ENCODE results near the gene WWOX.
"Not testable (repeated sequence)": the region's sequence is repeated elsewhere in the genome, so short reads cannot be mapped to it uniquely, and the experiment has no call there.

The WWOX gene

GRCh38 chr16:79217375-79218011 lies 1118.0 kb downstream of the WWOX start:
- DNase-seq (no peak), ATAC-seq (peak; percentile 43)

DNA sequence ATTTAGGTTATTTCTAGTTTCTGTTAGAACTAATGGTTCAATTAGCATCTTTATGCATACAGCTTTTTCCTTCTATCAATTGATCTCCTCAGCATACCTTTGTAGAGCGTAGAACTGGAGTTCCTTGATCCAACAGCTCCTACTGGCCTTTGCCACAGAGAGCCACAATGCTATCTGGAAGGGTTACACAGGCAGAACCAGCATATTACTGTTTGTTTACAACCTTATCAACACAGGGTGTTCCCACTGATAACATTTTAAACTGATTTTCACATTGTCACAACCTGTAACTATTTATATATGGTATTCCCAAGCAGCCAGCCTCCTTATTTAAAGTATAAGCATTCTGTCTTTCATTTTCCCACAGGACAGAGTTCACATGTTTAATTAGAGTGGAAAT lies 1118.9 kb downstream of the WWOX start:
- ATAC-seq (no peak), DNase-seq (no peak)

GRCh38 chr16:79225994-79226393 lies 1126.5 kb downstream of the WWOX start:
- DNase-seq, ATAC-seq: not testable (repeated sequence)

GRCh38 chr16:79229361-79229760 lies 1129.9 kb downstream of the WWOX start:
- no peak for ATAC-seq

GRCh38 chr16:79245700-79246099 lies 1146.2 kb downstream of the WWOX start:
- ATAC-seq, DNase-seq: not testable (repeated sequence)

More at GRCh38 chr16:79229361-79229760, 1129.9 kb downstream of the WWOX start:
- no peak for DNase-seq

DNA sequence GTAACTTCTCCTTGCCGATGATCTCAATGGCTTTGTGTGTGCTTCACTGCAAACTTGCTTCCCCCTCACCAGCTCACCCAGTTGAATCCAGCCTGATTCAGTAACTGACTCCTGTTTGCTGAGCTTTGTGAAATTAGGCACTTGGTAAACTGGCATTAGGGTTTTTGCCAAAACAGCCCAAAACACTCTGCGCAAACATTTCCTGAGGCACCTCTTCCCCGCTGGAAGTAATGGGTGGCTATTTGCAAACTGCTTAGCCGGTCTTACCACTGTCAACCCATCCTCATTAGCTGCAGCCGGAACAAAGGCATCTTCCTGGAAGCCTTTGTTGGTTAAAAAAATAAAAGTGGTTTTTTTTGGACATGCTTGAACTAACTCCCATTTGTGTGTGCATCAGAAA lies 1147.9 kb downstream of the WWOX start:
- no peak for ATAC-seq

DNA sequence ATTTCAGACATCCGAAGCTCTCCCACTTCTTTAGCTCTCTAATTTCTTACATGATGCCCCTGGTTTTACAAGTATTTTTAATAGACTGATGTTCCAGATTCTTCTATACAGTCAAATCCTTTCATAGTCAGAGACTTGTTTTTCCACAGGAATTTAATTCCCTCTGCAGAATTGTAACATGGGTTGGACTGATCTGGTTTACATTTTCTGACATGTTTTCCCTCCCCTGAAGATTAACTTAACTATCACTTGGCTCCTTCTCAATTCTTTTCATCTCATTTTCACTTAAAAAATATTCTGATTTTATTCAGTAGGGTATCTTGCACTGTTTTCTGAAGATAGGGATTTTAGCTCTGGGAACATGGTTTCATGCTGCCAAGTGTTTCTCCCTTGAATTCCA lies 1148.9 kb downstream of the WWOX start:
- DNase-seq (no peak), ATAC-seq (no peak)

More for the DNA sequence above, 1147.9 kb downstream of the WWOX start:
- DNase-seq: no peak

DNA sequence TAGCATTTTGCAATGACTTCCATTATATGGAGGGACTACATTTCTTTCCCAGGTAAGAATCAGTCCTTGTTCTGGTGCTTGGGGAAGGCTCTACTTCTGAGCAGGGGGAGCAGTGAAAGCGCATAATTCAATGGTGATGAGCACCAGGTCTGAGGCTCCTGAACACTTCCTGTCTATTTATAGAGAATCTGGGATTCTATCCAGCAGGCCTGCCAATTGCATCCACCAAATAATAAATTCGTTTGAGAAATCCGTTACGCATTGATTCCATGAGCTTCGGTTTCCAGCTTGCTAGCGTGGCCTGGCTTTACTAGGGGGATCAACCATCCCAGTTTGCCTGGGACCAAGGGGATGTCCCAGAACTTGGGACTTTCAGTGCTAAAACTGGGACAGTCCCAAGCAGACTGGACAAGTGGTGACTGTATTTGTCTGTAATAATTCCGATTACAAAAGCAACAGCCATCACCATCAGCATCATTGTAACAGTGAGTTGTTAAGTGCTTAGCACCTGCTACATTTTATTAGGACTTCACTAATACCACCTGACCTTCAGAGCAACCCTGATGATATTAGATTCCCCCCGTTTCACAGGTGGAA lies 1151.1 kb downstream of the WWOX start:
- DNase-seq (no peak), ATAC-seq (no peak)

DNA sequence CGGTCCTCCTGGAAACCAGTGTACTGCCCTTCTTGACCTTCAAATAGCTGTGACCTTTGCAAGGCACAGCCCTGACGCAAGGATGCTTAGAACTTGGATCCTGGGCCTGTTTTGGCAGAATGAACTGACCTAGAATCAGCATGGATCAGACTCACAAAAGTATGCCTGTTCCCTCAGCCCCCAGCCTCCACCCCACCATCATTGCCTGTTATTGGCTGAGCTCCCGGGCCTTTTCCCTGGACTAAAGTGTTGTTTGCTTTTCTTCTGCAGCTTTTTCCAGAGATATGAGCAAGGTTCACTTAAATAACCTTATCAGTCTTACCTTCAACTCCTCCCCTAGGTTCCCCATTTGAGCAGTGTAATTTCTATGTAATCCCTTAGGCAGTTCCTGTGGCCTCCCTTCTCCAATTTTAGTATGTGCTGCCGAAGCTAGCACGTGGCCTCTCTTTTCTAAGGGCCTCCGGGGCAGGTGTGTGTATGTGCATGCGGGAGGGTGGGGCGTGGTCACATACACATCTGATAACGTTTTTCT lies 1153.7 kb downstream of the WWOX start:
- ATAC-seq (no peak), DNase-seq (no peak)

DNA sequence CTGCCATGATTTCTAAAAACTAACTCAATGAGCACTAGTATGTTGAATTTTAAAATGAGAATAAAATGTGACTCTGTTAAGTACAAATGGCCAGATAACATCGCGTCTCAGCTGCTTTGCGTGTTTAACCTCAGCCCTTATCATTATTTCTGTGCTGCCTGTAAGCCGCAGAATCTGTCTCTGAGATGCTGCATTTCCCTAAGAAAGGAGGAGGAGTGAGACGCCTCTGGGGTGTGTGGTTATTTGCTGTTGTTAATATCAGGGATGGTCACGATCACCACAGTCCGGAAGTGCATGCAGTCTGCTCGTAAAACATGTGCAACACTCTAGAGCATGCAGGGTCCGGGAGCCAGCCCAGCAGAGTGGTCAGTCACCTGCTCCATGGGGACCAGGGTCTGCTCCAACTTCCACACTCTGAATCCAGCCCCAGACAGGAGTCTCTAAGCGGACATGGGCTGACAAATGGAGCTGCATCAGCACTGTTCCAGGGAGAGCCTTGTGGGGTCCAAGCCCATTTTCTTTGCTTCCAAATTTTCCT lies 1158.6 kb downstream of the WWOX start:
- ATAC-seq: no peak
- no peak for DNase-seq

DNA sequence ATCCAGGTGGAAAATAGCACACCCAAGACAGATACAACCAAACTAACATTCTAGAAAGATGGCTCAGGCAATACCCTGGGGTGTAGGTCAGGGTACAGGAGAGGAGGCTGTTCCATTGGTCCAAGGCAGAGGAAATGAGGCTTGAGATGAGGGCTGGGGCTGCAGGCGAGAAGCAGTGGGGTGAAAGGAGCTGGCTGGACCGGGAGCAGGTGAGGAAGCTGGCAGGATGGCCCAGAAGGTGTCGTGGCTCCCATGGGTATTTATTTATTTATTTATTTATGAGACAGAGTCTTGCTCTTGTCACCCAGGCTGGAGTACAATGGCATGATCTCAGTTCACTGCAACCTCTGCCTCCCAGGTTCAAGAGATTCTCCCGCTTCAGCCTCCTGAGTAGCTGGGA lies 1161.4 kb downstream of the WWOX start:
- DNase-seq, ATAC-seq: not testable (repeated sequence)

DNA sequence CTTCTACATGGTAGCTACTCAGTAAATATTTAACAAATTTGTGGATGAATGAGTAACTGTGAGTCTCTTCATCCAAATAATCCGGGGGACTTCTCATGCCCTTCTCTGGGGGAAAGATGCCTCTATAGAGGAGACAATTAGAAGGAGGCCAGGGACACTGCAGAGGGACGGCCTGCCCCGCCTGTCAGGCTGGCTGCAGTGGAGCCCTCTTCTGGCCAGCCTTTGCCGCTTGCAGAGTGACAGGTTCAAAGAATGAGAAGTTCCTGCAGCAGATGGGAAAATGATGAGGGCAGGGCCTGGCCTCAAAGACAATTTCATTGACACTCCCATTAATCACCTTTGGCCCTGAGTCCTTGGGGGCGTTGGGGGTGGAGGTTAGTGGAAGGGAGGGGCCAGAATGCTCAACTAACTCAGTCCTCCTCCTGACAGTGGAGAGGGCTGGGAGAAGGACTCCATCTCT lies 1162.1 kb downstream of the WWOX start:
- DNase-seq: peak; percentile 55
- peak; percentile 57 for ATAC-seq

DNA sequence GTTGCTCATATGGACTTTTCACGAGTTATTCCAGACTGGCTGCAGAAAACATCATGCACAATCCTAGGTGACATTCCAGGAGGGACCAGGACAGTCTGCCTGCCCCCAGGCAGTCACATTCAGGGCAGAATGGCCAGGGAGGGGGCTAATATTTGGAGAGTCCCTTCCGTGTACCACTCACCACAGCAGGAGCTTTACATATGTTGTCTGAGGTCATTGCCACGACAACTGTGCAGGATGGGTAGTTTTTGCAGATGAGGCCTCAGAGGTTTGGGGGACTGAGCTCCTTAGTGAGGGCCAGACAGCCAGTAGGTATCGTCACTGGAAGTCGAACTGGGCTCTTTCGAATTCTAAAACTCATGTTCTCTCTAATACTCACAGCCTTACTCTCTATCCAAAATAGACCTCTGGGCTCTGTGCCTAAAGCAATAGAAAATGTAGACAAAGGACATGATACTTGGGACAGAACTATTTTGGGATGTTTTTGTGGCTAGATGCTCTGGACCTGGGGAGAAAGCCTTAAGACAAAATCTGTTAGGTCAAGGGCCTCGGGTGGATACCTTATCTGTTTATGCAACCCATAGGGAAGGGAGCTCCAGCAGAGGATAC lies 1162.6 kb downstream of the WWOX start:
- DNase-seq (no peak), ATAC-seq (no peak)

All from stimulated activated naive CD8-positive, alpha-beta T cell treated with anti-CD3 and anti-CD28 coated beads, Interleukin-15, Interleukin-2, amounts not matched to agents 100 U/mL and 50 U/mL, for 24 hours (primary cell).